Cardiac fibroblast (primary cell): ENCODE results near the gene ALG8.

ENCODE experiments used
- DNase-seq, 2 donors: peaks; one replicate each; pipeline versions ENCODE4 v3.0.0 to v3.0.0-alpha.2; 2010; ENCODE audit warnings: low read depth in 2 of 2
- H3K4me3 ChIP-seq, 2 donors: replicated peaks in 1 of 2; 1 replicate in 1 of 2; 2 replicates in 1 of 2; pipeline ENCODE4 v1.5.1; 2011; ENCODE audit warnings: low read depth in 2 of 2, low read length in 2 of 2, mild to moderate bottlenecking in 2 of 2, moderate library complexity in 1 of 2
- CTCF ChIP-seq: IDR thresholded peaks from one replicate; pipeline ENCODE4 v1.5.1; 2011; ENCODE audit warnings: low read depth, mild to moderate bottlenecking, low read length, inconsistent platforms

Gene ALG8

GRCh38 chr11:78168539-78169477 is 29.4 kb upstream of the ALG8 start:
- DNase-seq = peak; percentile 97 to 98
- H3K4me3 ChIP-seq = no peak overlapping the region
- TF ChIP-seq CTCF = no peak

GRCh38 chr11:78166855-78167469 is 27.5 kb upstream of the ALG8 start:
- H3K4me3 ChIP-seq = no peak overlapping the region
- DNase-seq = peak in 1 of 2 donors; percentile 43
- no peak for TF ChIP-seq CTCF

GRCh38 chr11:78164471-78164870 is 25.0 kb upstream of the ALG8 start:
- no peak for TF ChIP-seq CTCF
- DNase-seq = no peak
- H3K4me3 ChIP-seq = no peak overlapping the region

GRCh38 chr11:78163828-78164227 is 24.4 kb upstream of the ALG8 start:
- no peak for DNase-seq
- TF ChIP-seq CTCF = no peak

GRCh38 chr11:78161962-78162371 is 22.5 kb upstream of the ALG8 start:
- H3K4me3 ChIP-seq = no peak overlapping the region
- no peak for TF ChIP-seq CTCF
- peak; percentile 43 to 55 for DNase-seq

More at GRCh38 chr11:78163828-78164227, 24.4 kb upstream of the ALG8 start:
- no peak overlapping the region for H3K4me3 ChIP-seq

GRCh38 chr11:78161346-78161745 is 21.9 kb upstream of the ALG8 start:
- no peak for DNase-seq
- no peak overlapping the region for H3K4me3 ChIP-seq
- TF ChIP-seq CTCF = no peak
